Measurements from ENCODE around the gene UTP11. TPM values are rescaled to one million over a fixed set of nuclear protein-coding genes. Genes with fewer than 3 reads are reported as not detected.

The UTP11 gene
- total and polyA plus RNA-seq, 2 of the 8 experiments (the other 6 are each of a cell fraction or from before 2014, with no cell fraction given) = 19.5 to 60.5 TPM

- Histone ChIP-seq H2BK120ac (replicated peaks; ENCODE audit: low read depth, low read length) (no peak overlapping the region), H3K56ac (replicated peaks; ENCODE audit: insufficient read length, low read depth, low read length) (no peak overlapping the region), H2BK5ac (ENCODE audit: low read depth, low read length) (no peak overlapping the region; the same call in 1 of the 2 replicates), H3K27me3 (replicated peaks in 1 of 4; ENCODE audit: control insufficient read depth in 3 of 4, extremely low read depth in 1 of 4, insufficient read depth in 3 of 4, low read length in 3 of 4) (peaks cover 10 to 48% (median 40%) of the 10 kb centered on the region in 4 experiments; a peak in 6 of 7 replicates), H3K4ac (replicated peaks; ENCODE audit: insufficient read length, low read depth, low read length) (peak overlapping the region; percentile 44), H4K91ac (replicated peaks; ENCODE audit: insufficient read length, low read length) (peak overlapping the region; percentile 34), H3K79me2 (ENCODE audit: control insufficient read depth in 1 of 2, insufficient read depth in 2 of 2, low read length in 2 of 2) (peaks cover 0 to 15% of the 10 kb centered on the region in 2 experiments; a peak in 3 of 4 replicates), H3K4me1 (replicated peaks in 1 of 4; ENCODE audit: control insufficient read depth in 3 of 4, insufficient read depth in 4 of 4, low read length in 3 of 4) (peaks cover 3 to 18% (median 10%) of the 10 kb centered on the region in 4 experiments), H3K79me1 (ENCODE audit: low read depth, low read length) (peaks cover 2% of the 10 kb centered on the region), H3K9ac (replicated peaks in 1 of 4; ENCODE audit: extremely low read depth in 1 of 4, low read depth in 3 of 4, low read length in 3 of 4) (no peak overlapping the region; a peak in 2 of 7 replicates), H3K27ac (ENCODE audit: low read depth, low read length) (no peak overlapping the region), H2BK12ac (ENCODE audit: low read depth, low read length) (no peak overlapping the region), H2AK5ac (ENCODE audit: low read depth, low read length) (no peak overlapping the region), H3K23ac (ENCODE audit: insufficient read length) (no peak overlapping the region), H2AFZ (ENCODE audit: low read length) (no peak overlapping the region), H3K23me2 (ENCODE audit: low read depth, low read length) (peaks cover 24% of the 10 kb centered on the region; the same call in 1 of the 2 replicates), H2BK15ac (ENCODE audit: low read length) (no peak overlapping the region), H3K9me3 (ENCODE audit: insufficient read depth in 2 of 2, low read depth in 1 of 2, low read length in 1 of 2) (no peaks in the 10 kb centered on the region), H4K20me1 (replicated peaks in 1 of 2; ENCODE audit: control insufficient read depth in 1 of 2, insufficient read depth in 2 of 2, low read length in 2 of 2) (peaks cover 11 to 20% of the 10 kb centered on the region in 2 experiments), H3K4me3 (ENCODE audit: extremely low read depth in 1 of 4, insufficient read depth in 2 of 4, low read depth in 3 of 4, low read length in 4 of 4) (peak overlapping the region; percentile 48 to 68 (median 56)), H3K4me2 (ENCODE audit: insufficient read depth in 1 of 2, low read depth in 2 of 2, low read length in 2 of 2) (peak overlapping the region; percentile 90 to 94), H2BK20ac (ENCODE audit: low read length) (peak overlapping the region; percentile 86; the same call in 1 of the 2 replicates), H4K8ac (ENCODE audit: extremely low read depth, insufficient read depth, low read length) (no peak overlapping the region; the same call in 1 of the 2 replicates), H3K14ac (ENCODE audit: insufficient read length) (no peak overlapping the region), H3K36me3 (ENCODE audit: control insufficient read depth in 2 of 4, insufficient read depth in 4 of 4, low read length in 3 of 4) (peaks cover 0 to 10% (median 0%) of the 10 kb centered on the region in 4 experiments; a peak in 1 of 8 replicates), H4K5ac (ENCODE audit: insufficient read length, low read depth, low read length) (no peak overlapping the region), H3K18ac (ENCODE audit: extremely low read depth, low read length) (peak overlapping the region; percentile 65; the same call in 1 of the 2 replicates)
- DNase-seq (ENCODE audit: low read depth in 1 of 2, low spot score in 2 of 2) = peak in 1 of 2 experiments; percentile 81
- no peak for FAIRE-seq
- POLR2A ChIA-PET (ENCODE audit: partially characterized antibody) = interaction anchor here (0.8 to 2.9 kb wide), 17 partner anchors 8 to 461 kb away, joined by 3 to 12 read pairs (median 4); no protein-coding TSS in a partner anchor
- WGBS, 2 experiments (ENCODE audit: extremely low coverage in 1 of 2, insufficient coverage in 1 of 2, insufficient read length in 1 of 2, insufficient replicate concordance in 2 of 2, low coverage in 1 of 2, low lambda C conversion rate in 2 of 2, missing lambda C conversion rate in 1 of 2) = 2% methylated on average over 15 of the region's 99 CpGs; no CpG with 5 or more reads in 1 of the 2 experiments
- CTCF ChIA-PET (ENCODE audit: partially characterized antibody) = interaction anchor here (0.8 to 18.0 kb wide), 10 partner anchors 10 to 443 kb away, joined by 3 to 212 read pairs (median 4); no protein-coding TSS in a partner anchor
- TF ChIP-seq BACH1 (IDR thresholded peaks at IDR 0.05; ENCODE audit: low read length) = peak; percentile 37
- peak; percentile 68 for TF ChIP-seq E2F6 (IDR thresholded peaks at IDR 0.05)
- TF ChIP-seq RAD21 (IDR thresholded peaks at IDR 0.05 in 1 of 2, conservative IDR thresholded peaks at IDR 0.05 in 1 of 2; ENCODE audit: low read depth in 2 of 2, low read length in 2 of 2) = peak in 1 of 2 experiments; percentile 18; a peak in 2 of 4 replicates
- no peak for TF ChIP-seq KDM1A (IDR thresholded peaks at IDR 0.05; ENCODE audit: borderline replicate concordance, low read length)
- no peak for TF ChIP-seq TEAD4 (IDR thresholded peaks at IDR 0.05; ENCODE audit: low read depth, low read length)
- TF ChIP-seq MAX (IDR thresholded peaks at IDR 0.05) = peak; percentile 83
- peak in 1 of 2 experiments; percentile 56; a peak in 1 of 4 replicates for TF ChIP-seq HDAC2 (IDR thresholded peaks at IDR 0.05; ENCODE audit: borderline replicate concordance in 1 of 2, low read depth in 2 of 2, low read length in 2 of 2)
- peak; percentile 19; the same call in 1 of the 2 replicates for TF ChIP-seq SUZ12 (IDR thresholded peaks at IDR 0.05; ENCODE audit: low read length)
- 0 out of 2 replicates have a peak, but pooled peaks have one; percentile 32 for TF ChIP-seq PHF8 (conservative IDR thresholded peaks at IDR 0.05; ENCODE audit: low read depth, low read length)
These were observed 34.5 kb downstream of the UTP11 start for GRCh38 chr1:38046884-38047602.
